ENCODE results near the gene GPR142.

- TF ChIP-seq FOXM1 (IDR thresholded peaks at IDR 0.05; ENCODE audit: borderline replicate concordance, low read depth) (no peak), RAD21 (IDR thresholded peaks at IDR 0.05; ENCODE audit: low read depth) (no peak), TCF12 (IDR thresholded peaks at IDR 0.05; ENCODE audit: low read depth) (no peak), EP300 (IDR thresholded peaks at IDR 0.05; ENCODE audit: borderline replicate concordance) (no peak), MAX (IDR thresholded peaks at IDR 0.05) (no peak), EGR1 (IDR thresholded peaks at IDR 0.05) (no peak), YY1 (IDR thresholded peaks at IDR 0.05; ENCODE audit: low read depth) (no peak), REST (IDR thresholded peaks at IDR 0.05; ENCODE audit: low read depth) (no peak), TAF1 (IDR thresholded peaks at IDR 0.05; ENCODE audit: low read depth) (no peak), NFIC (IDR thresholded peaks at IDR 0.05) (no peak)
Measured at GRCh38 chr17:74335529-74336062, 31.7 kb upstream of the GPR142 start.

All from Ishikawa (cell line).